H1 (cell line): ENCODE results near the gene ARHGEF11. TPM values are rescaled to one million over a fixed set of nuclear protein-coding genes. Genes with fewer than 3 reads are reported as not detected.

Experiments used
- CTCF ChIA-PET: fragments of 300-600 bp; sonication (Branson Sonifier 250); formaldehyde crosslinking; loops from one replicate; lab custom pipeline; 2021; ENCODE audit not compliant: partially characterized antibody; lab: Charles Lee
- POLR2A ChIA-PET: fragments of 300-600 bp; sonication (Branson Sonifier 250); formaldehyde crosslinking; loops from one replicate; lab custom pipeline; 2021; ENCODE audit warnings: inconsistent platforms; ENCODE audit not compliant: partially characterized antibody; lab: Charles Lee
- DNase-seq, 2 experiments: peaks; one replicate each; pipeline versions ENCODE4 v3.0.0 to v3.0.0-alpha.2; 2010 to 2022; ENCODE audit warnings: low spot score in 2 of 2, low read depth in 1 of 2, mixed read lengths in 1 of 2
- FAIRE-seq: peaks from 2 replicates; lab custom pipeline; 2011; peaks lifted over from hg19 to GRCh38; lab: Jason Lieb, UNC
- H2AFZ ChIP-seq: 2 replicates; pipeline ENCODE4 v1.8.1; 2012; ENCODE audit warnings: low read length, inconsistent platforms
- H2AK5ac ChIP-seq: 2 replicates; pipeline ENCODE4 v1.6.1; 2013; ENCODE audit warnings: low read depth, low read length
- H2BK120ac ChIP-seq: replicated peaks from 2 replicates; pipeline ENCODE3; 2013; ENCODE audit warnings: low read depth, low read length, inconsistent platforms
- H2BK12ac ChIP-seq: 2 replicates; pipeline ENCODE4 v1.6.1; 2013; ENCODE audit warnings: low read depth, low read length
- H2BK15ac ChIP-seq: 2 replicates; pipeline ENCODE4 v1.6.1; 2013; ENCODE audit warnings: low read length
- H2BK20ac ChIP-seq: 2 replicates; pipeline ENCODE4 v1.6.1; 2013; ENCODE audit warnings: low read length
- H2BK5ac ChIP-seq: 2 replicates; pipeline ENCODE4 v1.6.1; 2013; ENCODE audit warnings: low read depth, low read length
- H3K14ac ChIP-seq: 2 replicates; pipeline ENCODE4 v1.6.1; 2013; ENCODE audit warnings: inconsistent platforms; ENCODE audit not compliant: insufficient read length
- H3K18ac ChIP-seq: 2 replicates; pipeline ENCODE4 v1.6.1; 2013; ENCODE audit warnings: low read length; ENCODE audit errors: extremely low read depth
- H3K23ac ChIP-seq: 2 replicates; pipeline ENCODE4 v1.6.1; 2013; ENCODE audit warnings: inconsistent platforms; ENCODE audit not compliant: insufficient read length
- H3K23me2 ChIP-seq: 2 replicates; pipeline ENCODE4 v1.6.1; 2013; ENCODE audit warnings: low read depth, low read length
- H3K27ac ChIP-seq: 2 replicates; pipeline ENCODE4 v1.6.1; 2011; ENCODE audit warnings: low read depth, low read length, inconsistent platforms
- H3K27me3 ChIP-seq, 4 experiments: replicated peaks in 1 of 4; 1 replicate in 1 of 4; 2 replicates in 3 of 4; pipeline versions ENCODE4 v1.6.1 to v1.8.1; 2011 to 2013; ENCODE audit warnings: low read length in 3 of 4, mild to moderate bottlenecking in 3 of 4, inconsistent platforms in 2 of 4, mixed read lengths in 2 of 4, moderate library complexity in 1 of 4; ENCODE audit not compliant: control insufficient read depth in 3 of 4, insufficient read depth in 3 of 4; ENCODE audit errors: extremely low read depth in 1 of 4
- H3K36me3 ChIP-seq, 4 experiments: 2 replicates each; pipeline versions ENCODE4 v1.6.1 to v1.8.1; 2011 to 2013; ENCODE audit warnings: mild to moderate bottlenecking in 4 of 4, low read length in 3 of 4, moderate library complexity in 2 of 4, control low read depth in 1 of 4, inconsistent platforms in 1 of 4; ENCODE audit not compliant: insufficient read depth in 4 of 4, control insufficient read depth in 2 of 4
- H3K4ac ChIP-seq: replicated peaks from 2 replicates; pipeline ENCODE3; 2013; ENCODE audit warnings: low read length, low read depth, mixed read lengths, inconsistent platforms; ENCODE audit not compliant: insufficient read length
- H3K4me1 ChIP-seq, 4 experiments: replicated peaks in 1 of 4; 1 replicate in 1 of 4; 2 replicates in 3 of 4; pipeline versions ENCODE4 v1.6.1 to v1.8.1; 2011 to 2013; ENCODE audit warnings: low read length in 3 of 4, inconsistent platforms in 2 of 4, mixed read lengths in 1 of 4; ENCODE audit not compliant: insufficient read depth in 4 of 4, control insufficient read depth in 3 of 4
- H3K4me2 ChIP-seq, 2 experiments: 2 replicates each; pipeline versions ENCODE4 v1.6.1 to v1.8.1; 2011 to 2013; ENCODE audit warnings: low read depth in 2 of 2, low read length in 2 of 2, control low read depth in 1 of 2, inconsistent platforms in 1 of 2, mild to moderate bottlenecking in 1 of 2; ENCODE audit not compliant: insufficient read depth in 1 of 2
- H3K4me3 ChIP-seq, 4 experiments: fragments of 200-600, 300-600 bp in 1 of 4; sonication (generic), shearing (Covaris generic), sonication (Bioruptor Twin) in 1 of 4; 2 replicates each; pipeline versions ENCODE4 v1.5.1 to v1.8.1; 2011 to 2016; ENCODE audit warnings: low read length in 4 of 4, low read depth in 3 of 4, control low read depth in 2 of 4, inconsistent platforms in 2 of 4, mild to moderate bottlenecking in 2 of 4, mixed read lengths in 1 of 4, moderate library complexity in 1 of 4; ENCODE audit not compliant: insufficient read depth in 2 of 4; ENCODE audit errors: extremely low read depth in 1 of 4
- H3K56ac ChIP-seq: replicated peaks from 2 replicates; pipeline ENCODE3; 2013; ENCODE audit warnings: low read depth, mild to moderate bottlenecking, mixed read lengths, low read length, inconsistent platforms; ENCODE audit not compliant: insufficient read length
- H3K79me1 ChIP-seq: 2 replicates; pipeline ENCODE4 v1.6.1; 2013; ENCODE audit warnings: low read depth, low read length, control low read depth
- H3K79me2 ChIP-seq, 2 experiments: 2 replicates each; pipeline versions ENCODE4 v1.6.1 to v1.8.1; 2012 to 2013; ENCODE audit warnings: low read length in 2 of 2, mild to moderate bottlenecking in 2 of 2, inconsistent platforms in 1 of 2; ENCODE audit not compliant: insufficient read depth in 2 of 2, control insufficient read depth in 1 of 2
- H3K9ac ChIP-seq, 4 experiments: replicated peaks in 1 of 4; 1 replicate in 1 of 4; 2 replicates in 3 of 4; pipeline versions ENCODE4 v1.6.1 to v1.8.1; 2011 to 2013; ENCODE audit warnings: low read depth in 3 of 4, low read length in 3 of 4, control low read depth in 2 of 4, mild to moderate bottlenecking in 2 of 4, moderate library complexity in 2 of 4, inconsistent platforms in 1 of 4; ENCODE audit errors: extremely low read depth in 1 of 4
- H3K9me3 ChIP-seq, 2 experiments: 2 replicates each; pipeline versions ENCODE4 v1.6.1 to v1.8.1; 2012 to 2013; ENCODE audit warnings: mild to moderate bottlenecking in 2 of 2, moderate library complexity in 2 of 2, control low read depth in 1 of 2, inconsistent platforms in 1 of 2, low read depth in 1 of 2, low read length in 1 of 2, mixed read lengths in 1 of 2; ENCODE audit not compliant: insufficient read depth in 2 of 2
- H4K20me1 ChIP-seq, 2 experiments: replicated peaks in 1 of 2; 2 replicates each; pipeline versions ENCODE3 to v1.8.1; 2011 to 2013; ENCODE audit warnings: inconsistent platforms in 2 of 2, low read length in 2 of 2, mild to moderate bottlenecking in 1 of 2; ENCODE audit not compliant: insufficient read depth in 2 of 2, control insufficient read depth in 1 of 2
- H4K5ac ChIP-seq: 2 replicates; pipeline ENCODE4 v1.6.1; 2013; ENCODE audit warnings: low read length, low read depth, mixed read lengths, inconsistent platforms; ENCODE audit not compliant: insufficient read length
- H4K8ac ChIP-seq: 2 replicates; pipeline ENCODE4 v1.8.0; 2013; ENCODE audit warnings: mild to moderate bottlenecking, moderate library complexity, low read length, inconsistent platforms; ENCODE audit not compliant: insufficient read depth; ENCODE audit errors: extremely low read depth
- H4K91ac ChIP-seq: replicated peaks from 2 replicates; pipeline ENCODE3; 2013; ENCODE audit warnings: low read length, mixed read lengths, inconsistent platforms; ENCODE audit not compliant: insufficient read length
- ASH2L ChIP-seq: fragments of 200-600, 300-600 bp; sonication (generic); IDR thresholded peaks from one replicate; pipeline ENCODE4 v1.7.1; 2017; ENCODE audit warnings: low read length
- BACH1 ChIP-seq: IDR thresholded peaks from 2 replicates; pipeline ENCODE4 v1.6.1; 2012; ENCODE audit warnings: low read length, improper control_type of control experiment
- CHD2 ChIP-seq: IDR thresholded peaks from 2 replicates; pipeline ENCODE4 v1.6.1; 2012; ENCODE audit warnings: low read length, improper control_type of control experiment
- E2F6 ChIP-seq: IDR thresholded peaks from 2 replicates; pipeline ENCODE4 v1.6.1; 2012; ENCODE audit warnings: inconsistent platforms
- EP300 ChIP-seq, 2 experiments: IDR thresholded peaks; 1 replicate in 1 of 2; 2 replicates in 1 of 2; pipeline ENCODE4 v1.6.1; 2011 to 2012; ENCODE audit warnings: low read depth in 2 of 2, low read length in 2 of 2, mild to moderate bottlenecking in 2 of 2, borderline replicate concordance in 1 of 2, inconsistent platforms in 1 of 2, moderate library complexity in 1 of 2
- HDAC6 ChIP-seq: IDR thresholded peaks from one replicate; pipeline ENCODE4 v1.7.1; 2012; ENCODE audit warnings: low read depth, mild to moderate bottlenecking, inconsistent platforms, low read length, moderate library complexity
- MAFK ChIP-seq: IDR thresholded peaks from 2 replicates; pipeline ENCODE4 v1.6.1; 2012; ENCODE audit warnings: low read depth, mild to moderate bottlenecking, improper control_type of control experiment, low read length
- NRF1 ChIP-seq: IDR thresholded peaks from 2 replicates; pipeline ENCODE4 v1.6.1; 2011; ENCODE audit warnings: mild to moderate bottlenecking, low read depth, low read length, improper control_type of control experiment
- POU5F1 ChIP-seq: IDR thresholded peaks from 2 replicates; pipeline ENCODE4 v1.6.1; 2011; ENCODE audit warnings: low read depth, mild to moderate bottlenecking, low read length, moderate library complexity
- SIX5 ChIP-seq: IDR thresholded peaks from 2 replicates; pipeline ENCODE4 v1.6.1; 2011; ENCODE audit warnings: mild to moderate bottlenecking, low read depth, low read length
- SP1 ChIP-seq: IDR thresholded peaks from 2 replicates; pipeline ENCODE4 v1.6.1; 2011; ENCODE audit warnings: low read depth, low read length
- SRF ChIP-seq: IDR thresholded peaks from 2 replicates; pipeline ENCODE4 v1.6.1; 2011; ENCODE audit warnings: mild to moderate bottlenecking, low read depth, low read length, moderate library complexity
- TAF7 ChIP-seq: optimal IDR thresholded peaks from 2 replicates; pipeline ENCODE3; 2011; ENCODE audit warnings: low read depth, mild to moderate bottlenecking, inconsistent platforms, low read length, moderate library complexity, borderline replicate concordance
- WGBS, 2 experiments: shearing (Covaris generic) in 1 of 2; methylation state at CpG; one replicate each; pipeline versions ENCODE4 v1.1.6 to v1.1.7; 2013 to 2015; ENCODE audit warnings: low lambda C conversion rate in 2 of 2, mixed read lengths in 2 of 2, inconsistent platforms in 1 of 2, low coverage in 1 of 2, missing lambda C conversion rate in 1 of 2; ENCODE audit not compliant: insufficient replicate concordance in 2 of 2, insufficient coverage in 1 of 2, insufficient read length in 1 of 2; ENCODE audit errors: extremely low coverage in 1 of 2, missing lambda C conversion rate in 1 of 2; 5-methylcytosine and 5-hydroxymethylcytosine counted together
- polyA plus RNA-seq, 7 experiments: library from polyadenylated mRNA; depleted of rRNA in 3 of 7; stranded (reverse) in 5 of 7; unstranded in 2 of 7; fragments of >200 nt in 5 of 7; fragments of 200-250 nt in 2 of 7; gene quantifications; 1 replicate in 5 of 7; 2 replicates in 1 of 7; 4 replicates in 1 of 7; pipeline versions ENCODE4 v1.2.1 to v1.2.3, GENCODE V29; 2011 to 2013; ENCODE audit warnings: missing spikeins in 2 of 7, mixed read lengths in 2 of 7
- total RNA-seq: library from RNA; stranded (reverse); fragmentation: NEBNext Ultra II Directional; extraction: Animal tissue kit (Norgen Biotek cat#: 25700); gene quantifications from 2 replicates; pipeline ENCODE4 v1.2.1, GENCODE V29; 2021

ARHGEF11 gene
- total and polyA plus RNA-seq, 2 of the 8 experiments (the other 6 are each of a cell fraction or from before 2014, with no cell fraction given) = 19.9 to 33.1 TPM

GRCh38 chr1:156929596-156930238 lies 115.8 kb downstream of the ARHGEF11 start:
- H3K4ac ChIP-seq = no peak overlapping the region
- no peak overlapping the region for H2BK20ac ChIP-seq
- no peak overlapping the region for H3K18ac ChIP-seq
- no peak overlapping the region for H3K23ac ChIP-seq
- H4K91ac ChIP-seq = no peak overlapping the region
- H3K27me3 ChIP-seq = peaks cover 29 to 48% (median 46%) of the 10 kb centered on the region in 4 experiments
- DNase-seq (no peak), FAIRE-seq (no peak)
- no peak overlapping the region for H2AFZ ChIP-seq
- peaks cover 5% of the 10 kb centered on the region; the same call in 1 of the 2 replicates for H3K23me2 ChIP-seq
- ChIA-PET CTCF (interaction anchor here (1.0 to 11.8 kb wide), 5 partner anchors 12 to 241 kb away, joined by 3 to 287 read pairs (median 50); partner anchors contain the start of gene PEAR1), POLR2A (interaction anchor here (0.7 kb wide), 1 partner anchor 127 kb away, joined by 3 read pairs; no protein-coding TSS in a partner anchor)
- H2BK5ac ChIP-seq = no peak overlapping the region
- no peak overlapping the region for H3K4me2 ChIP-seq
- no peak overlapping the region for H3K14ac ChIP-seq
- peaks cover 0 to 6% (median 4%) of the 10 kb centered on the region in 4 experiments; a peak in 4 of 7 replicates for H3K4me1 ChIP-seq
- no peaks in the 10 kb centered on the region for H3K79me1 ChIP-seq
- H3K27ac ChIP-seq = no peak overlapping the region
- peaks cover 0 to 4% (median 0%) of the 10 kb centered on the region in 4 experiments; a peak in 1 of 8 replicates for H3K36me3 ChIP-seq
- no peak overlapping the region for H4K5ac ChIP-seq
- no peaks in the 10 kb centered on the region for H3K9me3 ChIP-seq
- H2AK5ac ChIP-seq = no peak overlapping the region
- no peak overlapping the region for H3K4me3 ChIP-seq
- no peak overlapping the region for H2BK120ac ChIP-seq
- no peak overlapping the region for H3K56ac ChIP-seq
- no peak overlapping the region for H4K8ac ChIP-seq
- H3K79me2 ChIP-seq = no peaks in the 10 kb centered on the region
- 81% methylated on average over 6 of the region's 6 CpGs; no CpG with 5 or more reads in 1 of the 2 experiments for WGBS, 2 experiments
- H2BK12ac ChIP-seq = no peak overlapping the region
- H4K20me1 ChIP-seq = peaks cover 2 to 13% of the 10 kb centered on the region in 2 experiments
- H3K9ac ChIP-seq = no peak overlapping the region
- H2BK15ac ChIP-seq = no peak overlapping the region
- no peak for TF ChIP-seq MAFK
- no peak for TF ChIP-seq SP1
- no peak for TF ChIP-seq E2F6
- no peak for TF ChIP-seq TAF7
- TF ChIP-seq BACH1 = no peak
- no peak for TF ChIP-seq POU5F1
- TF ChIP-seq CHD2 = no peak
- TF ChIP-seq SRF = no peak
- no peak for TF ChIP-seq HDAC6
- no peak for TF ChIP-seq SIX5
- no peak for TF ChIP-seq NRF1
- TF ChIP-seq EP300 (IDR thresholded peaks at IDR 0.05; ENCODE audit: borderline replicate concordance in 1 of 2, low read depth in 2 of 2, low read length in 2 of 2) = no peak
- no peak for TF ChIP-seq ASH2L
